Measurements from ENCODE around the gene ASCC1.

The ASCC1 gene

GRCh38 chr10:72106896-72107295 is 109.2 kb downstream of the ASCC1 start:
- Histone ChIP-seq H3K9me3 (ENCODE audit: control insufficient read depth in 2 of 2, low read length in 2 of 2) (no peaks in the 10 kb centered on the region), H3K36me3 (ENCODE audit: control insufficient read depth in 2 of 2, insufficient read depth in 2 of 2, low read length in 2 of 2) (peaks cover 0 to 2% of the 10 kb centered on the region in 2 donors), H3K9ac (ENCODE audit: low read depth in 1 of 2, low read length in 2 of 2) (no peak overlapping the region), H3K27ac (ENCODE audit: low read depth in 2 of 2, low read length in 2 of 2) (no peak overlapping the region), H3K4me3 (ENCODE audit: low read length in 2 of 2) (no peak overlapping the region), H3K27me3 (ENCODE audit: control insufficient read depth in 2 of 2, insufficient read depth in 2 of 2, low read length in 2 of 2) (no peaks in the 10 kb centered on the region), H3K4me1 (ENCODE audit: control insufficient read depth in 2 of 2, insufficient read depth in 2 of 2, low read length in 2 of 2) (peaks cover 9% of the 10 kb centered on the region in 2 donors)

- Histone ChIP-seq H3K4me3 (ENCODE audit: low read length in 2 of 2) (no peak overlapping the region), H3K9ac (ENCODE audit: low read depth in 1 of 2, low read length in 2 of 2) (no peak overlapping the region), H3K27ac (ENCODE audit: low read depth in 2 of 2, low read length in 2 of 2) (no peak overlapping the region), H3K36me3 (ENCODE audit: control insufficient read depth in 2 of 2, insufficient read depth in 2 of 2, low read length in 2 of 2) (peaks cover 0 to 2% of the 10 kb centered on the region in 2 donors), H3K27me3 (ENCODE audit: control insufficient read depth in 2 of 2, insufficient read depth in 2 of 2, low read length in 2 of 2) (no peaks in the 10 kb centered on the region), H3K4me1 (ENCODE audit: control insufficient read depth in 2 of 2, insufficient read depth in 2 of 2, low read length in 2 of 2) (peaks cover 9% of the 10 kb centered on the region in 2 donors), H3K9me3 (ENCODE audit: control insufficient read depth in 2 of 2, low read length in 2 of 2) (no peaks in the 10 kb centered on the region)
These were observed 109.8 kb downstream of the ASCC1 start for GRCh38 chr10:72106154-72106849.

DNA sequence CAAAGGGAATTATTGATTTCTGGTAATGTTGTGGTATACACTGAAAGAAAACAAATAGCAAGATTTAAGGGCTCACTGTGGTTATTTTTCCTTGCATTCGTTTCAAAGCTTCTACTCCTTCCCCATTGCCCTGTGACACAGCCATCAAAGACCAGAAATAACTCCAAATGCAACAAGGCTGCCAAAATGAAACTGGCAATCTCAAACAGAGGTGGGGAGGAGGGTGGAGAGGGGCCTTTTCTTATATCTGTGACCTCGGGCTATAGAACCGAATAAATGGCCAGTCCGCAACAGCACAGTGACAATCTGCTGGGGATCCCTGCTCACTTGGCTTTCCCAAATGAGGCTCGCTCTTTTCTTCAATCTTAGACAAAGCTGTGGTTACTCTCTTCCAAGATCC is 110.4 kb downstream of the ASCC1 start:
- peaks cover 9% of the 10 kb centered on the region in 2 donors for H3K4me1 ChIP-seq (ENCODE audit: control insufficient read depth in 2 of 2, insufficient read depth in 2 of 2, low read length in 2 of 2)
- H3K9me3 ChIP-seq (ENCODE audit: control insufficient read depth in 2 of 2, low read length in 2 of 2): no peaks in the 10 kb centered on the region
- H3K4me3 ChIP-seq (ENCODE audit: low read length in 2 of 2): no peak overlapping the region
- H3K27ac ChIP-seq (ENCODE audit: low read depth in 2 of 2, low read length in 2 of 2): no peak overlapping the region
- H3K27me3 ChIP-seq (ENCODE audit: control insufficient read depth in 2 of 2, insufficient read depth in 2 of 2, low read length in 2 of 2): no peaks in the 10 kb centered on the region
- H3K9ac ChIP-seq (ENCODE audit: low read depth in 1 of 2, low read length in 2 of 2): no peak overlapping the region
- H3K36me3 ChIP-seq (ENCODE audit: control insufficient read depth in 2 of 2, insufficient read depth in 2 of 2, low read length in 2 of 2): peaks cover 2 to 3% of the 10 kb centered on the region in 2 donors

DNA sequence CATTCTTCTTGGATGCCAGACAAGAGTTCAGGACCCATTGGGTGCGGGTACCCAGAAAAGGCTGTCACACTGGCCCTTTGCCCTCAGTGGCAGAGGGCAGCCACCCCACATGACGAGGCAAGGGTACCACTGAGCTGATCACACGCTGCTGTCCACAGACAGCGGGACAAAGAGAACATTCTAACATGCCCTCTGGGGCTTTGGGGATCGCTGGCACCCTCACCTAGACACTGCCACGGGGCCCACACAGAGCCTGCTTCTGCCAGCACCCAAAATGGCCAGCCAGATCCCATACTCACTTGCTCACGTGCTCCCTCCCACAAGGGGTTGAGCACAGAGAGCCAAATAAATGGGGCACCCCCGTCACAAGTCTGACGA is 111.0 kb downstream of the ASCC1 start:
- H3K9me3 ChIP-seq (ENCODE audit: control insufficient read depth in 2 of 2, low read length in 2 of 2): no peaks in the 10 kb centered on the region
- H3K36me3 ChIP-seq (ENCODE audit: control insufficient read depth in 2 of 2, insufficient read depth in 2 of 2, low read length in 2 of 2): peaks cover 2 to 3% of the 10 kb centered on the region in 2 donors
- H3K9ac ChIP-seq (ENCODE audit: low read depth in 1 of 2, low read length in 2 of 2): no peak overlapping the region
- peaks cover 8 to 9% of the 10 kb centered on the region in 2 donors for H3K4me1 ChIP-seq (ENCODE audit: control insufficient read depth in 2 of 2, insufficient read depth in 2 of 2, low read length in 2 of 2)
- no peak overlapping the region for H3K27ac ChIP-seq (ENCODE audit: low read depth in 2 of 2, low read length in 2 of 2)
- H3K4me3 ChIP-seq (ENCODE audit: low read length in 2 of 2): no peak overlapping the region
- H3K27me3 ChIP-seq (ENCODE audit: control insufficient read depth in 2 of 2, insufficient read depth in 2 of 2, low read length in 2 of 2): no peaks in the 10 kb centered on the region

- H3K4me3 ChIP-seq (ENCODE audit: low read length in 2 of 2): no peak overlapping the region
- H3K9ac ChIP-seq (ENCODE audit: low read depth in 1 of 2, low read length in 2 of 2): no peak overlapping the region
- H3K27ac ChIP-seq (ENCODE audit: low read depth in 2 of 2, low read length in 2 of 2): no peak overlapping the region
- H3K9me3 ChIP-seq (ENCODE audit: control insufficient read depth in 2 of 2, low read length in 2 of 2): no peaks in the 10 kb centered on the region
- peaks cover 3 to 6% of the 10 kb centered on the region in 2 donors for H3K4me1 ChIP-seq (ENCODE audit: control insufficient read depth in 2 of 2, insufficient read depth in 2 of 2, low read length in 2 of 2)
- no peaks in the 10 kb centered on the region for H3K27me3 ChIP-seq (ENCODE audit: control insufficient read depth in 2 of 2, insufficient read depth in 2 of 2, low read length in 2 of 2)
- H3K36me3 ChIP-seq (ENCODE audit: control insufficient read depth in 2 of 2, insufficient read depth in 2 of 2, low read length in 2 of 2): peaks cover 2 to 3% of the 10 kb centered on the region in 2 donors
These were observed 111.5 kb downstream of the ASCC1 start for GRCh38 chr10:72104472-72105097.

DNA sequence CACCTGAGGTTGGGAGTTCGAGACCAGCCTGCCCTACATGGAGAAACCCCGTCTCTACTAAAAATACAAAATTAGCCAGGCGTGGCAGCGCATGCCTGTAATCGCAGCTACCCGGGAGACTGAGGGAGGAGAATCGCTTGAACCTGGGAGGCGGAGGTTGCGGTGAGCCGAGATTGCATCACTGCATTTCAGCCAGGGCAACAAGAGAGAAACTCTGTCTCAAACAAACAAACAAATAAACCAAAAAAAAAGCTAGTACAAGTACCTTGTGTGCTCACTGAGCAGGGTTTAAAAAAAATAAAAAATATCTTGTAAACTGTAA is 116.5 kb downstream of the ASCC1 start:
- no peak overlapping the region for H3K9ac ChIP-seq (ENCODE audit: low read depth in 1 of 2, low read length in 2 of 2)
- peaks cover 9 to 12% of the 10 kb centered on the region in 2 donors for H3K36me3 ChIP-seq (ENCODE audit: control insufficient read depth in 2 of 2, insufficient read depth in 2 of 2, low read length in 2 of 2)

DNA sequence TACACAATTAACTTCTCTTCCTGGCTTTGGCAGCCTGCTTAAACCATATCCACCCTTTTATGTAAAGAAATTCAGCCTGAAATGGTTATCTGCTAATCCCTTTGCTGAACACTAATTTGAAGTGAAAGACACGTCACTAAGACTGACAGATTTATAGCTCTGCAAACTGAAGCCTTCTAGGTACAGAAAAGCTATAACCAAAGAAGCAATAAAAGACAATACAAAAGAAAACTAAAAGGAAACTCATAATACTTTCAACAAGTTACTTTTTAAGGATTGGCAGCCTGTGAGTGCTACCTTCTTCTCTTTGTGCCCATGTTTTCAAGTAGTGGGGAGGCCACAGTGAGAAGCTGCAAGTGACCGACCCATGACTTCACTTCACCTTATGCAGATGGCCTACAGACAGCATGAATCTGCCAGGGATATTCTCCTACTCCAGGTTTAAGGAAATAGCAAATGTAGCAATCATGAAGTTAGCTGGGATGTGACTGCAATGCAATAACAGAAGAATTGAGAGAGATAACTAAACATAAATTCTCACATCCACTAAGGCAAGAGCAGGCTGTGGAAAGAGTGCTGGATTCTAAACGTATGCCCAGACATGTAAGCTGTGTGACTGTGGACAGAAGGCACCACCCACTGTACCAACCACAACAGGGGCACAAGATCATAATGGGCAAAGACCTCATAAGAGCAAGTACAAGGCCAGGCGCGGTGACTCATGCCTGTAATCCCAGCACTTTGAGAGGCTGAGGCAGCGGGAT is 117.1 kb downstream of the ASCC1 start:
- Histone ChIP-seq H3K27ac (ENCODE audit: low read depth in 2 of 2, low read length in 2 of 2) (peak overlapping the region; percentile 24 to 77), H3K9me3 (ENCODE audit: control insufficient read depth in 2 of 2, low read length in 2 of 2) (no peaks in the 10 kb centered on the region), H3K36me3 (ENCODE audit: control insufficient read depth in 2 of 2, insufficient read depth in 2 of 2, low read length in 2 of 2) (peaks cover 9 to 12% of the 10 kb centered on the region in 2 donors), H3K4me3 (ENCODE audit: low read length in 2 of 2) (no peak overlapping the region), H3K9ac (ENCODE audit: low read depth in 1 of 2, low read length in 2 of 2) (no peak overlapping the region), H3K27me3 (ENCODE audit: control insufficient read depth in 2 of 2, insufficient read depth in 2 of 2, low read length in 2 of 2) (no peaks in the 10 kb centered on the region), H3K4me1 (ENCODE audit: control insufficient read depth in 2 of 2, insufficient read depth in 2 of 2, low read length in 2 of 2) (peaks cover 0 to 17% of the 10 kb centered on the region in 2 donors)

More for the DNA sequence above, 116.5 kb downstream of the ASCC1 start:
- Histone ChIP-seq H3K27me3 (ENCODE audit: control insufficient read depth in 2 of 2, insufficient read depth in 2 of 2, low read length in 2 of 2) (no peaks in the 10 kb centered on the region), H3K9me3 (ENCODE audit: control insufficient read depth in 2 of 2, low read length in 2 of 2) (no peaks in the 10 kb centered on the region), H3K4me1 (ENCODE audit: control insufficient read depth in 2 of 2, insufficient read depth in 2 of 2, low read length in 2 of 2) (peaks cover 0 to 17% of the 10 kb centered on the region in 2 donors), H3K27ac (ENCODE audit: low read depth in 2 of 2, low read length in 2 of 2) (peak overlapping the region; percentile 24 to 77), H3K4me3 (ENCODE audit: low read length in 2 of 2) (no peak overlapping the region)

DNA sequence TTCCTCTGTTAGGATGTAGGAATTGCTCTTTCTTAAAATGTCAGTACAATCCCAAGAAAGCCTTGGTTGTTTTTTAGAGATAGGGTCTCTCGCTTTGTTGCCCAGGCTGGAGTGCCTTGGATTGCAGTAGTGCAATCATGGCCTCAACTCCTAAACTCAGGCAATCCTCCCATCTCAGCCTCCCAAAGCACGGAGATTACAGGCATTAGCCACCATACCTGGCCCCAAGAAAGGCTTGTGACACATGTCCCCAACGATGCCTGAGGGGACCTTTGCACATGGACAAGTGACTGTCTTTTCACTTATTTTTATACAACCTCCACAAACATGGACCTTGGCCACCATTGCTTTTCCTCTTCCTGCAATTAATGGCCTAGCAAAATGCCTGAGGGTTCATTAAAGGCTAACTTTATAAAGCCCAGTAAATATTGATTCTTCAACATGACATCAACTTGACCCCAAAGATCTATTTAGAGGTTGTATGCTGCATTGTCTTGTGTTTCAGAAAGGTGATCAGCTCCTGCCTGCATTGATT is 117.7 kb downstream of the ASCC1 start:
- Histone ChIP-seq H3K9me3 (ENCODE audit: control insufficient read depth in 2 of 2, low read length in 2 of 2) (no peaks in the 10 kb centered on the region), H3K4me1 (ENCODE audit: control insufficient read depth in 2 of 2, insufficient read depth in 2 of 2, low read length in 2 of 2) (peaks cover 0 to 17% of the 10 kb centered on the region in 2 donors), H3K27ac (ENCODE audit: low read depth in 2 of 2, low read length in 2 of 2) (peak overlapping the region in 1 of 2 donors; percentile 77), H3K4me3 (ENCODE audit: low read length in 2 of 2) (no peak overlapping the region), H3K36me3 (ENCODE audit: control insufficient read depth in 2 of 2, insufficient read depth in 2 of 2, low read length in 2 of 2) (peaks cover 9 to 12% of the 10 kb centered on the region in 2 donors), H3K27me3 (ENCODE audit: control insufficient read depth in 2 of 2, insufficient read depth in 2 of 2, low read length in 2 of 2) (no peaks in the 10 kb centered on the region), H3K9ac (ENCODE audit: low read depth in 1 of 2, low read length in 2 of 2) (no peak overlapping the region)

DNA sequence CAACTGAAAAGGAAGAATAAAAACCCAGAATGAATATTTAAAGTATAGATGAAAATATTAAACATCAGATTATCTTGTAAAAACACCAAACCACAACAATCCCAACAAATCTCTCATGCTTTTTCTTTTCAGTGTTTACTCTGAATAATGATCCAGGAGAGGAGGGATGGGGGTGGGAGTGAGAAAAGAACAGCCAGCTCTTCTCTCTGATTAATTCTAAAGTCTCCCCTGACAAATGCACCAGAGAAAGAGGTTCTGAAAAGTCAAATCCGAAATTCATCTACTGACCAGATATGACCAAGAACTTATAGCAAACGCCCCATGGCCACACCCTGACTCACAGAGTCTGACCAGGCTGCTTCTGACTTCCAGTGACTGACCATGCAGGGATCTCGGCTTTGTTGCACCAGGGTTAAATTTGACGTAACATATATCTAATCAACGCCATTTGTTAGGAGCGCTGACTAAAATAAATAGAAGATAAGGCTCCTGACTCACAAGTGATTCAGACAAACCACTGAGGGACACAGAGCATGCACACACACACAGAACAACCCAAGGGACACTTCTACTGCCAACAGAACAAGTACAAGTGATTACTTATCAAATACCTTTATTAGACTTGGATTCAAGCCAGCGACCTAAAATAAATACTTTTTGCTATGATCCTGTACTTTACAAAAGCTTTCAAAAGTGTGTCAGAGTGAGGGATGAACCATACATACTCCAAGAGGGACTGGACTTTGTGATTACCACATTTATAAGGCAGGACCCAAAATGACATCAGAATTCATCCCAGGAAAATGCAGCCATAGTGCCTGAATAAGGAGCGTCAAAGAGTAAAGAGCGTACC is 118.4 kb downstream of the ASCC1 start:
- H3K27me3 ChIP-seq (ENCODE audit: control insufficient read depth in 2 of 2, insufficient read depth in 2 of 2, low read length in 2 of 2): no peaks in the 10 kb centered on the region
- peaks cover 0 to 17% of the 10 kb centered on the region in 2 donors for H3K4me1 ChIP-seq (ENCODE audit: control insufficient read depth in 2 of 2, insufficient read depth in 2 of 2, low read length in 2 of 2)
- H3K4me3 ChIP-seq (ENCODE audit: low read length in 2 of 2): no peak overlapping the region
- no peaks in the 10 kb centered on the region for H3K9me3 ChIP-seq (ENCODE audit: control insufficient read depth in 2 of 2, low read length in 2 of 2)
- peak overlapping the region in 1 of 2 donors; percentile 77 for H3K27ac ChIP-seq (ENCODE audit: low read depth in 2 of 2, low read length in 2 of 2)
- H3K9ac ChIP-seq (ENCODE audit: low read depth in 1 of 2, low read length in 2 of 2): no peak overlapping the region
- H3K36me3 ChIP-seq (ENCODE audit: control insufficient read depth in 2 of 2, insufficient read depth in 2 of 2, low read length in 2 of 2): peaks cover 9 to 12% of the 10 kb centered on the region in 2 donors
